Upper lobe of left lung (tissue), 6 donors: Measurements from ENCODE around the gene RAB25. TPM values are rescaled to one million over a fixed set of nuclear protein-coding genes. Genes with fewer than 3 reads are reported as not detected.

Experiments
- ATAC-seq, 2 donors: fragments of 200-7000 bp; cut with Tn5 transposase; one replicate each; pipeline ENCODE4 v1.9.1; 2022; ENCODE audit warnings: mild to moderate bottlenecking in 2 of 2, moderate library complexity in 2 of 2; ENCODE audit not compliant: low FRiP score in 2 of 2
- DNase-seq, 2 donors: peaks; one replicate each; pipeline ENCODE4 v3.0.0-alpha.2; 2019 to 2020
- H3K27ac ChIP-seq, 4 donors: fragments of 200-600 bp; sonication (generic); one replicate each; pipeline ENCODE4 v1.5.1; 2016 to 2019
- H3K27me3 ChIP-seq, 4 donors: fragments of 200-600 bp; sonication (generic); one replicate each; pipeline ENCODE4 v1.5.1; 2017 to 2019
- H3K36me3 ChIP-seq, 4 donors: fragments of 200-600 bp; sonication (generic); one replicate each; pipeline ENCODE4 v1.5.1; 2016 to 2019
- H3K4me1 ChIP-seq, 4 donors: fragments of 200-600 bp; sonication (generic); one replicate each; pipeline ENCODE4 v1.5.1; 2018 to 2019
- H3K4me3 ChIP-seq, 4 donors: fragments of 200-600 bp; sonication (generic); one replicate each; pipeline ENCODE4 v1.5.1; 2017 to 2019; ENCODE audit warnings: mild to moderate bottlenecking in 2 of 4, moderate library complexity in 1 of 4
- H3K9me3 ChIP-seq, 4 donors: fragments of 200-600 bp; sonication (generic); one replicate each; pipeline ENCODE4 v1.5.1; 2018 to 2019
- EP300 ChIP-seq, 4 donors: sonication (generic); formaldehyde crosslinking; IDR thresholded peaks; one replicate each; pipeline ENCODE4 v1.5.1; 2017; ENCODE audit warnings: antibody characterized with exemption in 4 of 4, control low read depth in 2 of 4
- POLR2A ChIP-seq, 4 donors: fragments of 450-650 bp; IDR thresholded peaks; one replicate each; pipeline ENCODE4 v1.5.1; 2016 to 2017; ENCODE audit warnings: antibody characterized with exemption in 4 of 4, mild to moderate bottlenecking in 2 of 4
- POLR2AphosphoS5 ChIP-seq, 2 donors: sonication (generic); formaldehyde crosslinking; IDR thresholded peaks; one replicate each; pipeline ENCODE4 v1.5.1; 2017; ENCODE audit warnings: antibody characterized with exemption in 2 of 2
- WGBS, 2 donors: methylation state at CpG; one replicate each; pipeline ENCODE4 v1.1.5; 2017 to 2018; 5-methylcytosine and 5-hydroxymethylcytosine counted together
- total RNA-seq, 6 donors: library from RNA; depleted of rRNA in 4 of 6; stranded (reverse); fragments of >200 nt in 4 of 6; gene quantifications; one replicate each; pipeline versions ENCODE4 v1.1.0 to v1.2.1, GENCODE V29; 2016 to 2021
- TF ChIP-seq, protein P1 (sequence below), 6 experiments: fragments of 450-650 bp in 4 of 6; fragments of 200-600 bp in 2 of 6; sonication (generic) in 2 of 6; IDR thresholded peaks; one replicate each; pipeline ENCODE4 v1.5.1; 2016 to 2019; ENCODE audit warnings: antibody characterized with exemption in 6 of 6
- donor health status: DM: no; HTN: no; CAD: no; lungs with moderate emphysema.
- donor health status: DM: no; HTN: yes; CAD: no; lungs with severe emphysema.

The RAB25 gene
- total RNA-seq, 6 donors from 2014 or later: 58.7 to 123 (median 88.9) TPM

DNA sequence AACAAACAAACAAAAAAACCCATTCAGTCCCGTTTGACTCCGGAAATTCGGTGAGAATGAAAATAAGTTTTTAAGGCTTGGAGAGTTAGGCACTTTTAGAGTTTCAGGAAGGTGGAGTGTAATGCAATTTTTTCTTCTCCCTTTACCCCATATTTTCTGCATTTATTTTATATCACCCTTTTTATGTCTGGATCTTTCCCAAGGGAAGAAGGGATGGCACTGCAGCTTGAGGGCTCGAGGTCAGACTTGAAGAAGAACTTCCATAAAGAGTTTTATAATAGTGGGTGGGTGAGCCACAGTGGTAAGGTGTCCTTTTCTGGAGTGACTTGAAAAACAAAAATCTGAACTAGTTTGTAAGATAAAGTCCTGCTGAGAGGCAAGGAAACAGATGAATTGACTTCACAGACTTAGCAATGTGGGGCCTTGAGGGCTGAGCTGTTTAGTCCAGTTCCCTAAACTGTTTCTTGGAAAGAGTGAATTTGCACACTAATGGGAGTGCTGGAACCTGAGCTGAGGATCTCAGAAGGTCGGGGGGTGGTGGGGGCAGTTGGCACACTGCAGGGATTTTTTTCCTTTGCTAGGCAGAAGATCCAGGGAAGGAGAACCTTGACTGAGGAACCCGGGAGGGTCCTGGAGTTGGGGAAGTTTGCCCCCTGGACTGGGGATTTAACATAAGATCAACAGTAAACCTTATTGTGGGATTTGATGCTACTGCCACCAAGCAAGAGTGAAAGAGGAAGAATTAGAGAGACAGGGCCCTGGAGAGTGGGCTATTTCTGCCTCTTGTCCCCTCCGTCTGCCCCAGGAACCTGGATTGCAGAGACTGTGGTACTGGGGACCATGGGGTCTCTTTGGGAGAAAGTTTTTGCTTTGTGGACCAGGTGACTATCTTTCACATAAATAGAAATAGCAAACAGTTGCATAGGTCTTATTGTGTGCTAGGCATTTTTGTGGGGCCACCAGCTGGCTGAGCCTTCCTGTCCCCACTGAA lies 23.1 kb downstream of the RAB25 start:
- DNase-seq (no peak), ATAC-seq (no peak)
- TF ChIP-seq, protein P1, sequence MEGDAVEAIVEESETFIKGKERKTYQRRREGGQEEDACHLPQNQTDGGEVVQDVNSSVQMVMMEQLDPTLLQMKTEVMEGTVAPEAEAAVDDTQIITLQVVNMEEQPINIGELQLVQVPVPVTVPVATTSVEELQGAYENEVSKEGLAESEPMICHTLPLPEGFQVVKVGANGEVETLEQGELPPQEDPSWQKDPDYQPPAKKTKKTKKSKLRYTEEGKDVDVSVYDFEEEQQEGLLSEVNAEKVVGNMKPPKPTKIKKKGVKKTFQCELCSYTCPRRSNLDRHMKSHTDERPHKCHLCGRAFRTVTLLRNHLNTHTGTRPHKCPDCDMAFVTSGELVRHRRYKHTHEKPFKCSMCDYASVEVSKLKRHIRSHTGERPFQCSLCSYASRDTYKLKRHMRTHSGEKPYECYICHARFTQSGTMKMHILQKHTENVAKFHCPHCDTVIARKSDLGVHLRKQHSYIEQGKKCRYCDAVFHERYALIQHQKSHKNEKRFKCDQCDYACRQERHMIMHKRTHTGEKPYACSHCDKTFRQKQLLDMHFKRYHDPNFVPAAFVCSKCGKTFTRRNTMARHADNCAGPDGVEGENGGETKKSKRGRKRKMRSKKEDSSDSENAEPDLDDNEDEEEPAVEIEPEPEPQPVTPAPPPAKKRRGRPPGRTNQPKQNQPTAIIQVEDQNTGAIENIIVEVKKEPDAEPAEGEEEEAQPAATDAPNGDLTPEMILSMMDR (IDR thresholded peaks at IDR 0.05): no peak
- TF ChIP-seq POLR2AphosphoS5 (IDR thresholded peaks at IDR 0.05) (no peak), POLR2A (IDR thresholded peaks at IDR 0.05) (no peak), EP300 (IDR thresholded peaks at IDR 0.05) (no peak)
- Histone ChIP-seq H3K4me3 (peak overlapping the region in 1 of 4 donors; percentile 78), H3K9me3 (no peaks in the 10 kb centered on the region), H3K27ac (no peak overlapping the region), H3K36me3 (no peaks in the 10 kb centered on the region), H3K27me3 (peaks cover 0 to 4% (median 0%) of the 10 kb centered on the region in 4 donors), H3K4me1 (peaks cover 17 to 27% (median 21%) of the 10 kb centered on the region in 4 donors)
- 60 to 67% methylated on average over 7 of the region's 7 CpGs for WGBS, 2 donors

DNA sequence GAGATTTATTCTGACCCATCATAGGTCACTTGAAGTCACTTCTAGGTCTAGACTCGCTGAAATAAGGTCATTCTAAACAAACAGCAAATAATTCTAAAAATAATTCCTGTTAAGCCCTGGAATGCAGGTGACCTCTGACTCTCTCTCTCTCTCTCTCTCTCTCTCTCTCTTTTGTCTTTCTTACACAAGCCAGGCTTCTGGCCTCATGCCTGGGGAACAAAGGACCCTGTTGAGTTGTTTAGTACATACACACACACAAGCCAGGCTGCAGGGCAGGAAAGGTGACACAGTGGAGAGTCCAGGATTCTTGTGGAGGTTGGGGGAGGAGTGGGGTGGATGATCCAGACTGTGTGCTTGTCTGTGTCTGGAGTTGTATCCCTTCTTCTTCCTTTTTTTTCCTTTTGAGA lies 25.3 kb downstream of the RAB25 start:
- Histone ChIP-seq H3K4me3 (no peak overlapping the region), H3K27ac (no peak overlapping the region), H3K4me1 (peaks cover 14 to 35% (median 32%) of the 10 kb centered on the region in 4 donors), H3K27me3 (peaks cover 0 to 3% (median 0%) of the 10 kb centered on the region in 4 donors), H3K36me3 (no peaks in the 10 kb centered on the region), H3K9me3 (no peaks in the 10 kb centered on the region)
- WGBS, 2 donors: 39% methylated on average over 1 of the region's 1 CpG
- TF ChIP-seq POLR2AphosphoS5 (IDR thresholded peaks at IDR 0.05) (no peak), EP300 (IDR thresholded peaks at IDR 0.05) (no peak), POLR2A (IDR thresholded peaks at IDR 0.05) (no peak)
- TF ChIP-seq, protein P1 (IDR thresholded peaks at IDR 0.05): no peak
- peak in 1 of 2 donors; percentile 50 for ATAC-seq
- peak in 1 of 2 donors; percentile 71 for DNase-seq

DNA sequence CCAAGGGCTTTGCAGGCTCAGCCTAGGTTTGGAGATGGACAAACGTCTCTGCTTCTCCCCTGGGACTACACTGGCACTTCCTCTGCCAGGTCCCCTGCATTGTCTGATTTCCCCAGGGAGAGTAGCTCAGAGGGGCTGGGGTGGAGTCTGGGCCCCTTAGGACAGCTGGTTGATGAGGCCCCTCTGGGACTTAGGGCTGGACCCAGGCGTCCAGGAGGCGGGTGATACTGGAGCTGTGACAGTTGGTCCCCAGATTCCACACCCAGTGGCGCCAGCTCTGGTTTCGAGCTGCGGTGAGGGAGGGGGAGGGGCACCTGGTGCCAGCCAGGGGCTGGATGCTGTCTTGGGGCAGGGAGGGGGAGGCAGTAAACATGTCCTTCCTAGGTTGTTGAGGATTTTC lies 28.7 kb downstream of the RAB25 start:
- WGBS, 2 donors: 67 to 68% methylated on average over 6 of the region's 6 CpGs
- peak in 1 of 2 donors; percentile 61 for DNase-seq
- peak overlapping the region in 1 of 4 donors; percentile 47 for H3K27ac ChIP-seq
- H3K4me1 ChIP-seq: peaks cover 0 to 29% (median 19%) of the 10 kb centered on the region in 4 donors
- TF ChIP-seq POLR2A (IDR thresholded peaks at IDR 0.05) (no peak), POLR2AphosphoS5 (IDR thresholded peaks at IDR 0.05) (no peak), EP300 (IDR thresholded peaks at IDR 0.05) (no peak)
- TF ChIP-seq, protein P1 (IDR thresholded peaks at IDR 0.05): no peak
- H3K27me3 ChIP-seq: no peaks in the 10 kb centered on the region
- no peak overlapping the region for H3K4me3 ChIP-seq
- ATAC-seq: peak in 1 of 2 donors; percentile 21
- H3K36me3 ChIP-seq: no peaks in the 10 kb centered on the region
- no peaks in the 10 kb centered on the region for H3K9me3 ChIP-seq

DNA sequence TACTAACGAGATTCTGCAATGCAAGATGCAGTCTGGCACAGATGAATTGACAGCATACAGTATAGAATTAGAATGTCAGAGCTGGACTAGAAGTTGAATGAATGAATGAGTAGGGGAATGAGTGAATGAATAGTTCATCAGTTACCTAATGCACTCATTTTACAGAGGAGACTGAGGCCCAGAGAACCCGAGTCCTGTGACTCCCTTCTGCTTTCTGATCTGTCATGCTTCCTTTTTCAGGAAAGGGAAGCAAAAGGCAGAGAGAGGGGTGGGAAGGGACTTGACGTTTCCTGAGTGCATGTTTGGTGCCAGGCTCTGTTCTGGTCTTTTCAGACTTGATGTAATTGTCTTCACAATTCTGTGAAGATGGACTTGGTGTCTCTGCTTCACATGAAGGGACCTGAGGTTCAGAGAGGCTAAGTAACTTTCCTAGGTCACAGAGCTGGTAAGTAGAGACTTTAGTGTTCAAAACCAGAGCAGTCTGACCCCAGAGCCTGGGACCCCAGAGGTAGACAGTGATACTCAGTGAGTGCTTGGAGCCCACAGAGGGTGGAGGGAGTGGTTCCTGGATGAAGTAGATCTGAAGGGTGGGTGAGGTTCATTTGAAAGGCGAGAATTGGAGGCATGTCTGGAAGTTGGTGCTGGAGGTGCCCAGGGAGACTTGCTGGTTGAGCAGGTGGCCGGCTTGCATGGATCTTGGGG lies 29.3 kb downstream of the RAB25 start:
- peak in 1 of 2 donors; percentile 74 for ATAC-seq
- Histone ChIP-seq H3K4me1 (peaks cover 0 to 29% (median 19%) of the 10 kb centered on the region in 4 donors), H3K4me3 (no peak overlapping the region), H3K9me3 (no peaks in the 10 kb centered on the region), H3K36me3 (no peaks in the 10 kb centered on the region), H3K27ac (peak overlapping the region in 1 of 4 donors; percentile 47), H3K27me3 (no peaks in the 10 kb centered on the region)
- peak in 1 of 2 donors; percentile 35 for DNase-seq
- WGBS, 2 donors: 30% methylated on average over 5 of the region's 5 CpGs
- no peak for TF ChIP-seq POLR2AphosphoS5 (IDR thresholded peaks at IDR 0.05)
- no peak for TF ChIP-seq EP300 (IDR thresholded peaks at IDR 0.05)
- TF ChIP-seq POLR2A (IDR thresholded peaks at IDR 0.05): no peak
- TF ChIP-seq, protein P1 (IDR thresholded peaks at IDR 0.05): no peak
